Epithelial cell of esophagus (primary cell): ENCODE results near the gene SLAMF6.

Experiments used
- DNase-seq: peaks from one replicate; pipeline ENCODE4 v3.0.0; 2010; ENCODE audit warnings: low read depth
- H3K4me3 ChIP-seq: 2 replicates; pipeline ENCODE4 v1.5.1; 2011; ENCODE audit warnings: mild to moderate bottlenecking, low read length, control low read depth
- CTCF ChIP-seq: IDR thresholded peaks from 2 replicates; pipeline ENCODE4 v1.5.1; 2011; ENCODE audit warnings: low read depth, mild to moderate bottlenecking, low read length, control low read depth, inconsistent platforms; ENCODE audit not compliant: insufficient read depth; ENCODE audit errors: missing control alignments

SLAMF6 gene

DNA sequence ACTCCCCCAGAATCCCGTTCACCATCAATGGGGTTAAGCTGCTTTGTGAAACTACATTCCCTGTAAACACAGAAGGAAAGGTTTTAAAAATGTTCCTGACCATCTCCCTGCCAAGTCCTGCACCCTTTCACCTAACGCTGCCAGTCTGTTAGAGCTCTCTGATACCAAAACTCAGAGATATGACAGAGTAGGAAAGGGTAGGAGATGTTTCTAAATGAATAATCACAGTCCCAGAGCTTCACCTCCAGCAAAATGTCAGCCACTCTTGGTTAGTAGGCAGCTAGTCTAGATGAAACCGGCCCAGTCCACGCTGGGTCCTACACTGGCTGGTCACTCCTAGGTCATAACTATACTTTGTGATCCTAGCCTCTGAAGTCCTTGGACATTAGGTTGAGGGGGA is 26.7 kb downstream of the SLAMF6 start:
- no peak for DNase-seq
- no peak for TF ChIP-seq CTCF
- no peak overlapping the region for H3K4me3 ChIP-seq

DNA sequence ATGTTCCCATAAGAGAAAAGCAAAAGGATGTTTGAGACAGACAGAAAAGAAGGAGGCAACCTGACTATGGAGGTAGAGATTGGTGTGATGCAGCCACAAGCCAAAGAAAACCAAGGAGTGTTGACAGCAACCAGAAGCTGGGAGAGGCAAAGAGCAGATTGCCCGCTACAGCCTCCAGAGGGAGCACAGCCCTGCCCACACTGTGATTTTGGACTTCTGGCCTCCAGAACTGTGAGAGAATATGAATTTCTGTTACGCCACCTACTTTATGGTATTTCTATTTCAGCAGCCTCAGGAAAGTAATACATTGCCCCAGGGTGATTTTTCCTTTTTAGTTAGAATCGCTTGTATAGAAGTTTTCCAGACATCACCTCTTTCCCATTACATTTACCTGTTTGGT is 28.4 kb downstream of the SLAMF6 start:
- H3K4me3 ChIP-seq: no peak overlapping the region
- no peak for DNase-seq
- peak; percentile 45 for TF ChIP-seq CTCF

GRCh38 chr1:160492617-160493016 is 30.4 kb downstream of the SLAMF6 start:
- no peak overlapping the region for H3K4me3 ChIP-seq
- no peak for TF ChIP-seq CTCF
- no peak for DNase-seq

GRCh38 chr1:160491981-160492380 is 31.1 kb downstream of the SLAMF6 start:
- no peak overlapping the region for H3K4me3 ChIP-seq
- TF ChIP-seq CTCF: no peak
- no peak for DNase-seq

DNA sequence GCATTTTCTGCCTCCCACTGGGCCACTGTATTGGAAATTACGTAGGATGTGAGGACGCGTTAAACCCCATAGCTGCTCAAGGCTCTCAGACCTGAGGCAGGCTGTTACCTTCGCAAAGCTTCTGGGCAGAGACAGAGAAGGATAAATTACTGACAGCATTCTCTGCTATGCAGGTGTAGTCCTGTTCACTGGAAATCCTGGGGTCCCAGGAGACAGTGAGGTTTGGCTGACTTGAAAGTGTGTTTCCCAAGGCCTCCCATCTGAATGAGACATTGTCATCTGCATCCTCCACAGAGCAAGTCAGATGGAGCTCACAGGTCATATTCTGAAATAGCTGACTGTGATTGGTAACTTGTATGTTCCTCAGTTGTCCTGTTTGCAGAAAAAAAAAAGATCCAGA is 32.0 kb downstream of the SLAMF6 start:
- H3K4me3 ChIP-seq: no peak overlapping the region
- no peak for DNase-seq
- no peak for TF ChIP-seq CTCF

DNA sequence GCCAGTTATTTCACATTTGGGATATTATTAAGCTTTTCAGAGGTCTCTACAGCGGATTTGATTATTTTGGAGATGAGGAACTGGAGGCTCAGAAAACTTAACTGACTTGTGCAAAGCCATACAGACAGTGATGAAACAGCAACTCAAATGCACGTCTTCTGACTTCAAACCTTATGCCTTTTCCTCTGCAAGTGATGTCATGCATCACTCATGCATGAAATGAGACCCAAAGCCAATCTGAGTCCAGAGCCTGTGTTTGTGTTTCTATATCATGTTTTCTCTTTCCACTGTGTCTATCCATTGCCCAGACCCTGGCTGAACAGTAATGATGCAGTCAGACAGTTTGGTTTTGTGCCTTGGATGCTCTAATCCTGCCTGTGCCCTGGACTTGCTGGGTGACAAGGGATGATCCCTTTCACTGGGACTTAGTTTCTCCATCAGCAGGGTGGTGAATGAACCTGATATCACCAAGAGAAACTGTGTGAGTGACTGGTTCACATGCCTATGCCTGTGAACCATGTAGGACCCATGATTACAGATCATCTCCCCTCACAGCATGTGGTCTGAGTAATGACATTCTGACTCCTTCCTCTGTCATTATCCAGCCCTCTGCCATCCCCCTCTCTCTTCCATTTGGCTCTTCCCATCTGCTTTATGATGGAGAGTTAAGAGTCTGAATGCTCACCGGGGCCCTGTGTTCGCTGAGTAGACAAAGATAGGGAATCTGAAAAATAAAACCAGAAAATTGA is 33.4 kb downstream of the SLAMF6 start:
- no peak for TF ChIP-seq CTCF
- no peak for DNase-seq
- no peak overlapping the region for H3K4me3 ChIP-seq

DNA sequence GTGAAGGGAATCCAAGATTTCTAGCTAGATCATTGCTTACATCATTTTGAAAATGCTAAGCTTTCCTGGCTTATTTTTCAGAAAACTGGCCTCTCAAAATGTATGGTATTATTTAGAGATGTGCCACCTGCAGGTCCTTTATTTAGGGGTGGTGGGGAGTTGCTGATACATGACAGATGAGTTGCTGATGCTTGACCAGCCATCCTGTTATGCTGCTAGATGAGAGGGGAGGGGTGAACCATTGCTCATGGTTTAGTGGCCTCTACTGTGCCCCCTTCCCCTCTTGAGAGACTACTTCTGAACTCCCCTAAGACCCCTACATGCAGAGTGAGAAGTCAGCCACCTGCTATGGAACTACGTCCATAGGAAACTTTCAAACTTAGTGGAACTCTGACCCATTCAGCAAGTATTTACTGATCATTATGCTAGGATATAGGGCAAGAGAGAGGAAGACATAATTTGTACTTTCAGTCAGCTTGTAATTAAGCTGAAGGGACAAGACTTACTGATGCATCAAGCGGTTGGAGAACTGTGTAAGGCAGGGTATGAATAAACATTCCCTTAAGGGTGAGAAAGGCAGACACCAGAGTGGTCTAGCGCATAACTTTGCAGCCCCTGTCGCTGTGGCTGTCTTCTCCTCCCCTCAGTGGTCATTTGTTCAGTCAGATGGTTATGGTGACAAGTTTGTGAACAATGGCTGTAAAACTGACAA is 34.6 kb downstream of the SLAMF6 start:
- H3K4me3 ChIP-seq: no peak overlapping the region
- no peak for TF ChIP-seq CTCF
- DNase-seq: no peak
